Measurements from ENCODE around the gene ANKHD1. TPM values are rescaled to one million over a fixed set of nuclear protein-coding genes. Genes with fewer than 3 reads are reported as not detected.
A peak's percentile ranks its signal among the peaks of the same experiment; 100 is the strongest.

The ANKHD1 gene, protein sequence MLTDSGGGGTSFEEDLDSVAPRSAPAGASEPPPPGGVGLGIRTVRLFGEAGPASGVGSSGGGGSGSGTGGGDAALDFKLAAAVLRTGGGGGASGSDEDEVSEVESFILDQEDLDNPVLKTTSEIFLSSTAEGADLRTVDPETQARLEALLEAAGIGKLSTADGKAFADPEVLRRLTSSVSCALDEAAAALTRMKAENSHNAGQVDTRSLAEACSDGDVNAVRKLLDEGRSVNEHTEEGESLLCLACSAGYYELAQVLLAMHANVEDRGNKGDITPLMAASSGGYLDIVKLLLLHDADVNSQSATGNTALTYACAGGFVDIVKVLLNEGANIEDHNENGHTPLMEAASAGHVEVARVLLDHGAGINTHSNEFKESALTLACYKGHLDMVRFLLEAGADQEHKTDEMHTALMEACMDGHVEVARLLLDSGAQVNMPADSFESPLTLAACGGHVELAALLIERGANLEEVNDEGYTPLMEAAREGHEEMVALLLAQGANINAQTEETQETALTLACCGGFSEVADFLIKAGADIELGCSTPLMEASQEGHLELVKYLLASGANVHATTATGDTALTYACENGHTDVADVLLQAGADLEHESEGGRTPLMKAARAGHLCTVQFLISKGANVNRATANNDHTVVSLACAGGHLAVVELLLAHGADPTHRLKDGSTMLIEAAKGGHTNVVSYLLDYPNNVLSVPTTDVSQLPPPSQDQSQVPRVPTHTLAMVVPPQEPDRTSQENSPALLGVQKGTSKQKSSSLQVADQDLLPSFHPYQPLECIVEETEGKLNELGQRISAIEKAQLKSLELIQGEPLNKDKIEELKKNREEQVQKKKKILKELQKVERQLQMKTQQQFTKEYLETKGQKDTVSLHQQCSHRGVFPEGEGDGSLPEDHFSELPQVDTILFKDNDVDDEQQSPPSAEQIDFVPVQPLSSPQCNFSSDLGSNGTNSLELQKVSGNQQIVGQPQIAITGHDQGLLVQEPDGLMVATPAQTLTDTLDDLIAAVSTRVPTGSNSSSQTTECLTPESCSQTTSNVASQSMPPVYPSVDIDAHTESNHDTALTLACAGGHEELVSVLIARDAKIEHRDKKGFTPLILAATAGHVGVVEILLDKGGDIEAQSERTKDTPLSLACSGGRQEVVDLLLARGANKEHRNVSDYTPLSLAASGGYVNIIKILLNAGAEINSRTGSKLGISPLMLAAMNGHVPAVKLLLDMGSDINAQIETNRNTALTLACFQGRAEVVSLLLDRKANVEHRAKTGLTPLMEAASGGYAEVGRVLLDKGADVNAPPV (N-terminal part only)
- total RNA-seq (2014; rRNA removed; shearing (Covaris generic)) = 90.6 and 91.5 TPM in 2 replicates
- total RNA-seq (2022) = 138 and 143 TPM in 2 replicates
- percentile 97 among the genes with signal in this experiment for Bru-seq, nascent RNA
- percentile 97 among the genes with signal in this experiment for BruChase-seq, experiment 1, labeled RNA remaining after a 6-hour chase
- percentile 98 among the genes with signal in this experiment for BruChase-seq, experiment 2, labeled RNA remaining after a 2-hour chase
- long read RNA-seq, full-length matches to known transcripts = 58 of 197 reads
- long read RNA-seq, partial matches to known transcripts = 89 of 197 reads
- long read RNA-seq, other reads (novel, unspliced or antisense) = 50 of 197 reads

GRCh38 chr5:140401362-140402257, at the start of gene ANKHD1:
Gene ANKHD1, plus strand, starts transcription at chr5:140401833. Its CDS starts 135 bp downstream, at chr5:140401968.
- Histone ChIP-seq H3K9me2 (ENCODE audit: insufficient read depth, low read length) (no peaks in the 10 kb centered on the region), H2AFZ (ENCODE audit: low read length) (peak within 1 kb of the TSS; percentile 50), H4K20me1 (ENCODE audit: insufficient read depth, low read length) (peaks cover 18% of the 10 kb centered on the region; the same call in 1 of the 2 replicates), H3K79me2 (ENCODE audit: insufficient read depth, low read depth, low read length) (peaks cover 75% of the 10 kb centered on the region), H3K9me3 (ENCODE audit: low read length) (no peaks in the 10 kb centered on the region), H3K4me1 (ENCODE audit: insufficient read depth, low read length, poor library complexity, severe bottlenecking) (peaks cover 29% of the 10 kb centered on the region), H3K4me3 (ENCODE audit: low read depth, low read length, poor library complexity, severe bottlenecking) (peak within 1 kb of the TSS; percentile 92), H3K36me3 (ENCODE audit: insufficient read depth, low read length) (peaks cover 27% of the 10 kb centered on the region), H3K27ac (ENCODE audit: low read depth, low read length, poor library complexity, severe bottlenecking) (peak within 1 kb of the TSS; percentile 82), H3K4me2 (ENCODE audit: low read length) (peak within 1 kb of the TSS; percentile 92)
- intact Hi-C loops (cut with micrococcal nuclease; ENCODE audit: unreplicated experiment) = loop anchor here (1.0 to 5.0 kb wide), 3 partner anchors 155 to 294 kb away; partner anchors contain the start of genes SRA1 and TMCO6
- peak; percentile 100 for DNase-seq (ENCODE audit: low spot score)
- POLR2A ChIA-PET = interaction anchor here (0.7 to 2.4 kb wide), 12 partner anchors 9 to 246 kb away, joined by 3 to 7 read pairs (median 3); partner anchors contain the start of genes IK and NDUFA2
- TF ChIP-seq CTCF (conservative IDR thresholded peaks at IDR 0.05; ENCODE audit: low read length) (no peak), EZH2phosphoT487 (IDR thresholded peaks at IDR 0.05; ENCODE audit: borderline replicate concordance, low read depth, low read length) (no peak)
- CTCF ChIA-PET (ENCODE audit: unreplicated experiment) = interaction anchor here (0.6 to 1.3 kb wide), 2 partner anchors 43 to 871 kb away, joined by 3 read pairs; no protein-coding TSS in a partner anchor
- BruUV-seq (replicated peaks) = no TSS peak

GRCh38 chr5:140355546-140355945, 46.1 kb upstream of the ANKHD1 start:
- ChIA-PET POLR2A (interaction anchor here (1.0 to 5.6 kb wide), 5 partner anchors 9 to 292 kb away, joined by 3 to 47 read pairs (median 5); partner anchors contain the start of genes HBEGF, IK and NDUFA2), CTCF (ENCODE audit: unreplicated experiment) (interaction anchor here (0.8 to 4.8 kb wide), 3 partner anchors 112 to 234 kb away, joined by 3 to 40 read pairs (median 4); no protein-coding TSS in a partner anchor)
- no peaks in the 10 kb centered on the region for H3K9me2 ChIP-seq (ENCODE audit: insufficient read depth, low read length)
- H2AFZ ChIP-seq (ENCODE audit: low read length) = no peak overlapping the region
- H4K20me1 ChIP-seq (ENCODE audit: insufficient read depth, low read length) = no peaks in the 10 kb centered on the region
- DNase-seq (ENCODE audit: low spot score) = no peak
- no peaks in the 10 kb centered on the region for H3K9me3 ChIP-seq (ENCODE audit: low read length)
- H3K36me3 ChIP-seq (ENCODE audit: insufficient read depth, low read length) = no peaks in the 10 kb centered on the region
- TF ChIP-seq EZH2phosphoT487 (IDR thresholded peaks at IDR 0.05; ENCODE audit: borderline replicate concordance, low read depth, low read length) (no peak), CTCF (conservative IDR thresholded peaks at IDR 0.05; ENCODE audit: low read length) (no peak)
- H3K4me3 ChIP-seq (ENCODE audit: low read depth, low read length, poor library complexity, severe bottlenecking) = no peak overlapping the region
- intact Hi-C loops (cut with micrococcal nuclease; ENCODE audit: unreplicated experiment) = no loop called here
- H3K79me2 ChIP-seq (ENCODE audit: insufficient read depth, low read depth, low read length) = no peaks in the 10 kb centered on the region
- no peak overlapping the region for H3K4me2 ChIP-seq (ENCODE audit: low read length)
- BruUV-seq (replicated peaks) = no TSS peak
- H3K27ac ChIP-seq (ENCODE audit: low read depth, low read length, poor library complexity, severe bottlenecking) = no peak overlapping the region
- H3K4me1 ChIP-seq (ENCODE audit: insufficient read depth, low read length, poor library complexity, severe bottlenecking) = peaks cover 11% of the 10 kb centered on the region

Measured in OCI-LY7 (cell line).